ENCODE data around the gene SUPT7L. TPM values are rescaled to one million over a fixed set of nuclear protein-coding genes. Genes with fewer than 3 reads are reported as not detected.

The SUPT7L gene
- total and polyA plus RNA-seq, 2 of the 4 experiments (the other 2 are of a cell fraction), result 16.7 to 33.4 TPM

GRCh38 chr2:27651056-27651455, 12.4 kb downstream of the SUPT7L start:
- WGBS, 2 experiments (ENCODE audit: extremely low coverage in 2 of 2, insufficient read length in 1 of 2), result 100% methylated on average over 2 of the region's 4 CpGs; no CpG with 5 or more reads in 1 of the 2 experiments
- no peak for TF ChIP-seq RAD21 (IDR thresholded peaks at IDR 0.05; ENCODE audit: low read length)
- no peak for TF ChIP-seq MAZ (IDR thresholded peaks at IDR 0.05; ENCODE audit: borderline replicate concordance, low read depth, low read length)
- no peak for TF ChIP-seq CEBPB (IDR thresholded peaks at IDR 0.05; ENCODE audit: low read depth, low read length)
- TF ChIP-seq CTCF (conservative IDR thresholded peaks at IDR 0.05; ENCODE audit: low read depth, low read length), result no peak
- TF ChIP-seq USF2 (IDR thresholded peaks at IDR 0.05; ENCODE audit: low read depth, low read length), result no peak
- no peak for TF ChIP-seq RFX5 (IDR thresholded peaks at IDR 0.05; ENCODE audit: low read depth, low read length)
- TF ChIP-seq MAFK (IDR thresholded peaks at IDR 0.05; ENCODE audit: low read depth, low read length), result no peak
- TF ChIP-seq MXI1 (IDR thresholded peaks at IDR 0.05; ENCODE audit: borderline replicate concordance, low read depth, low read length), result no peak
- TF ChIP-seq ELK1 (IDR thresholded peaks at IDR 0.05; ENCODE audit: borderline replicate concordance, low read depth, low read length), result no peak
- TF ChIP-seq SMC3 (IDR thresholded peaks at IDR 0.05; ENCODE audit: low read depth, low read length), result no peak
- no peak for TF ChIP-seq RCOR1 (IDR thresholded peaks at IDR 0.05; ENCODE audit: insufficient replicate concordance, low read length)
- TF ChIP-seq NFE2L2 (IDR thresholded peaks at IDR 0.05; ENCODE audit: low read depth, low read length), result no peak
- TF ChIP-seq POLR2A (IDR thresholded peaks at IDR 0.05; ENCODE audit: low read depth, low read length), result no peak
- no peak for TF ChIP-seq BHLHE40 (IDR thresholded peaks at IDR 0.05; ENCODE audit: low read depth, low read length)
- no peak for TF ChIP-seq CHD1 (IDR thresholded peaks at IDR 0.05; ENCODE audit: low read depth, low read length)
- no peak overlapping the region for H3K14ac ChIP-seq (replicated peaks; ENCODE audit: low read depth, low read length)
- peaks cover 42% of the 10 kb centered on the region for H3K36me3 ChIP-seq (ENCODE audit: control insufficient read depth, insufficient read depth, low read length)
- no peak overlapping the region for H3K4me3 ChIP-seq (ENCODE audit: insufficient read depth, low read depth, low read length)
- DNase-seq, result peak; percentile 55
- H4K8ac ChIP-seq (ENCODE audit: low read depth in 2 of 2, low read length in 2 of 2), result no peak overlapping the region
- peaks cover 5% of the 10 kb centered on the region for H3K9me1 ChIP-seq (ENCODE audit: insufficient read depth, low read length)
- H3K9me3 ChIP-seq (ENCODE audit: control insufficient read depth, insufficient read depth, low read length), result no peaks in the 10 kb centered on the region
- no peak overlapping the region for H2BK20ac ChIP-seq (ENCODE audit: low read depth, low read length)
- H4K91ac ChIP-seq (ENCODE audit: insufficient read depth, low read depth, low read length), result no peak overlapping the region
- POLR2A ChIA-PET (ENCODE audit: unreplicated experiment), result no interaction called here
- dilution Hi-C loops (cut with HindIII; ENCODE audit: low sequenced_read_pairs, unreplicated experiment) (no loop called here), intact Hi-C loops (cut with micrococcal nuclease) (no loop called here), in situ Hi-C loops (cut with MboI; ENCODE audit: low sequenced_read_pairs) (no loop called here)
- H3K27ac ChIP-seq (ENCODE audit: insufficient read depth, low read length), result no peak overlapping the region
- BruUV-seq (replicated peaks), result no TSS peak
- H2BK5ac ChIP-seq (ENCODE audit: low read depth, low read length, poor library complexity, severe bottlenecking), result no peak overlapping the region
- no peaks in the 10 kb centered on the region; the same call in 1 of the 2 replicates for H3K4me1 ChIP-seq (ENCODE audit: control insufficient read depth, insufficient read depth, low read length)
- peak; percentile 10; the same call in 1 of the 2 replicates for ATAC-seq (ENCODE audit: low read depth)
- no peak overlapping the region for H3K56ac ChIP-seq (ENCODE audit: extremely low read depth, insufficient read depth, low read length)
- no peak overlapping the region for H2BK120ac ChIP-seq (ENCODE audit: low read depth, low read length)
- peaks cover 4% of the 10 kb centered on the region; the same call in 1 of the 2 replicates for H4K20me1 ChIP-seq (ENCODE audit: insufficient read depth, low read length)
- CTCF ChIA-PET, result interaction anchor here (0.5 kb wide), 1 partner anchor 210 kb away, joined by 3 read pairs; no protein-coding TSS in a partner anchor
- H3K4me2 ChIP-seq (ENCODE audit: low read depth, low read length), result no peak overlapping the region
- H3K9ac ChIP-seq (ENCODE audit: low read depth, low read length), result no peak overlapping the region
- H3K27me3 ChIP-seq (ENCODE audit: control insufficient read depth, insufficient read depth, low read length), result no peaks in the 10 kb centered on the region
- H2AK5ac ChIP-seq (ENCODE audit: low read depth, low read length), result no peak overlapping the region
- H3K18ac ChIP-seq (ENCODE audit: low read depth, low read length), result no peak overlapping the region
- no peak overlapping the region for H4K5ac ChIP-seq (ENCODE audit: low read depth, low read length)
- H3K4ac ChIP-seq (ENCODE audit: low read depth, low read length), result no peak overlapping the region
- H2BK15ac ChIP-seq (ENCODE audit: low read depth, low read length), result no peak overlapping the region
- H2AFZ ChIP-seq (replicated peaks; ENCODE audit: low read length, poor library complexity), result no peak overlapping the region
- no peak overlapping the region for H2AK9ac ChIP-seq (replicated peaks; ENCODE audit: low read depth, low read length, poor library complexity)
- H3K23ac ChIP-seq (ENCODE audit: low read depth, low read length), result no peak overlapping the region
- H3K79me1 ChIP-seq (ENCODE audit: low read depth in 1 of 2, low read length in 2 of 2), result peaks cover 3 to 7% of the 10 kb centered on the region in 2 experiments; a peak in 2 of 4 replicates
